Measurements from ENCODE around the gene HDDC3.
"Not testable (repeated sequence)": the region's sequence is repeated elsewhere in the genome, so short reads cannot be mapped to it uniquely, and the experiment has no call there.

The HDDC3 gene

DNA sequence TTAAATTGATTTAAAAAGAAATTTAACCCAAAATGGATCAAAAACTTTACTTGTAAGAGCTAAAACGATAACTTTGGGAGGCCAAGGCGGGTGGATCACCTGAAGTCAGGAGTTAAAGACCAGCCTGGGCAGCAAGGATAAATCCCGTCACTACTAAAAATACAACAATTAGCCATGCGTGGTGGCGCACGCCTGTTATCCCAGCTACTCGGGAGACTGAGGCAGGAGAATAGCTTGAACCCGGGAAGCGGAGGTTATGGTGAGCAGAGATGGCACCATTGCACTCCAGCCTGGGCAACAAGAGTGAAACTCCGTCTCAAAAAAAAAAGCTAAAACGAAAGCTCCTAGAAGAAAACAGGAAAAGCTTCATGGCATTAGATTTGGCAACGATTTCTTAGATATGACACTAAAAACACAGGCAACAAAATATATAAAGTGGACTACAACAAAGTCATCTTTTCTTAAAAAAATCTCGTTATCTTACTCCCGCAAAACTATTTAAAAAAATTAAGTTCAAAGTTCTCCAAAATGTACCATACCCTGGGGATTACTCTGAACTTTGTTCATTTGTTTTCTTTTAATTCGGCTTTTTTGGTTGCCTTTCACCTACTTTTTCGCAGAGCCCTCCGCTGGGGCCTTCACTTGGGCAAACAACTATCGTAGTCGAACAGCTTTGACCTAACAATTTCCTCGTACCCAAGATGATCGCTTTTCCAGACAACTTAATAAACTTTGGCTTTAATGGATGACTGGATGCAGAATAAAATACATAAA lies 2.9 kb downstream of the HDDC3 start:
- no peak for DNase-seq

DNA sequence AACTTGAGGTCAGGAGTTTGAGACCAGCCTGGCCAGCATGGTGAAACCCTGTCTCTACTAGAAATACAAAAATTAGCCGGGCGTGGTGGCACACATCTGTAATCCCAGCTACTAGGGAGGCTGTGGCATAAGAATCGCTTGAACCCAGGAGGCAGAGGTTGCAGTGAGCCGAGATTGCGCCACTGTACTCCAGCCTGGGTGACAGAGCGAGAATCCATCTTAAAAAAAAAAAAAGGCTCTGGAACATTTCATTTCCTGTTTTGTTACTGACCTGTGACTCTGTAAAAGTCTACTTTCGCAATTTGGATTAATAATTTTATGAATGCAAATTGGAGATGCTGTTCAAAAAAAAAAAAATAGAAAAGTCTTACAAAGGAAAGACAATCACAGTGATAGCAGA lies 4.2 kb downstream of the HDDC3 start:
- not testable (repeated sequence) for DNase-seq

- DNase-seq, result not testable (repeated sequence)
These were observed 5.6 kb downstream of the HDDC3 start for GRCh38 chr15:90926766-90927165.

GRCh38 chr15:90924375-90924774 lies 8.0 kb downstream of the HDDC3 start:
- no peak for DNase-seq

GRCh38 chr15:90922712-90923322 lies 9.5 kb downstream of the HDDC3 start:
- not testable (repeated sequence) for DNase-seq

- DNase-seq, result no peak
These were observed 10.5 kb downstream of the HDDC3 start for GRCh38 chr15:90921887-90922286.

DNA sequence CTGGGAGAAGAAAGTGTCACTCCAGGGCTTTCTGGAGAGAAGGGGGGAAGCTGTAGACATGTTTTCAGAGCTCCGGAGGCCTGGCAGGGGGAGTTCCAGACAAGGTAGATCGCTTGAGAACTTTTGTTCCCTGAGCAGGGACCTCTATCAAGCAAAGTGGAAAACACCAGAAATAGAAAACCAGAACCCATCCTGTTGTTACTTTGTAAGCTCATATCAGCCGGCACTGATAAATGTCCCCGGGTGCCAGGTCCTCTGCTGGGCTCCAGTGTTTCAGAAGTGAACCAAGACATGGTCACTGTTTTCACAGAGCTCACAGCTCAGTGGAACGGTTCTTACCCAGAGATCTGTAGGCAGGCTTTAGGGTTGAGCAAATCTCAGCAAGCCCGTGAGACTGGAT lies 13.5 kb downstream of the HDDC3 start:
- DNase-seq, result no peak

DNA sequence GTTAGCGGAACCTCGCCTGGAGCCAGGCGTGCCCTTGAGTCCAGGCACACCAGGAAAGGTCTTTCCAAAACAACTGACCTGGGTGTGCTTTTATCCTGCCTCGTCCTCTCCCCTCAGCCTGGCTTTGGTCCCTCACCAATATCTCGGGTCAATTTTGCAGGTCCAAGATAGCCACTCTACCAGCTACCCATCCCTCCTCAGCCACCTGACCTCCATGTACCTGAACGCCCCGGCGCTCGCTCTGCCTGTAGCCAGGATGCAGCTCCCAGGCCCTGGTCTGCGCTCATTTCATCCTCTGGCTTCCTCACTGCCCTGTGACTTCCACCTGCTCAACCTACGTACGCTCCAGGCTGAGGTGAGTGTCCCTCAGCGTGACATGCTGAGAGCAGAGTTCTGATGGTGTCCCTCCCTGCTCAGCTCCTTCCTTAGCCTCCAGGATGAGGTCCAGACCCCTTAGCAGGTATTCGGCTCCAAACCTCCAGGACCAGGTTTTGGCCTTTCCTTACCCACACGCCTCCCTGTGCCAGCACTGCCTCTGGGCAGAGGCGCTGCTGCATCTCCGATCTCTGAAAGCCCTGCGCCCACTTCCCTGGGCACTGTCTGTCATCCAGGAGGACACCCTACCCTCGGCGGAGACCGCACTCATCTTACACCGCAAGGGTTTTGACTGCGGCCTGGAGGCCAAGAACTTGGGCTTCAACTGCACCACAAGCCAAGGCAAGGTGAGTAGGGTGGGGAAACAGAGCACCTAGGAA lies 14.1 kb downstream of the HDDC3 start:
- no peak for DNase-seq

GRCh38 chr15:90917569-90917968 lies 14.8 kb downstream of the HDDC3 start:
- no peak for DNase-seq

- DNase-seq, result no peak
These were observed 15.9 kb downstream of the HDDC3 start for GRCh38 chr15:90916461-90916860.

GRCh38 chr15:90915808-90916440 lies 16.4 kb downstream of the HDDC3 start:
- no peak for DNase-seq

DNA sequence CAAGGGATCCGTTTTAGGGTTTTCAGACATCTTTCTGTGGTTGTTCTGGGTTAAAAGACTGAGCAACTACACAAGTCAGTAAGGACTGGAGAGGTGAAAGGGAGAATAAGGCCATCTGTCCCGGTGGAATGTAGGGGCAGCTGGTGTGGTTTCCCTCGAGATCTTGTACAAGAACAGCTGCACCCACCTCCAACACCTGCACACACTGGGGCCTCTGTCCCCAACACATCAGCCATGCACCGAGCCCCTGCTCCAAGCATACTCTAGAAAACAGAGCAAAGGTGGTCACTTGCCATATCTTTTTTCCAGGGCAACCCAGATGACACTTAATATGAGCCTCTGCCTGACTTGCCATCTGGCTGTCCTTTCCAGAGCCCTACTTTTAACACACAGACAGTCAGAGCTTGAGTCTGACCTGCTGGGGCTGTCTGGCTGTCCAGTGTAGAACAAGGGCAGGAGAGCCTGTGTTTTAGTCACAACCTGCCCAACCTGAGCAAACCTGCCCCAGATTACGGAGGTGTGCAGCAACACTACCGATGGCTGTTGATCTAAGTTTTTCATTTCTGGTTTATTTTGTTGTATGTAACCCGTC lies 17.0 kb downstream of the HDDC3 start:
- no peak for DNase-seq

DNA sequence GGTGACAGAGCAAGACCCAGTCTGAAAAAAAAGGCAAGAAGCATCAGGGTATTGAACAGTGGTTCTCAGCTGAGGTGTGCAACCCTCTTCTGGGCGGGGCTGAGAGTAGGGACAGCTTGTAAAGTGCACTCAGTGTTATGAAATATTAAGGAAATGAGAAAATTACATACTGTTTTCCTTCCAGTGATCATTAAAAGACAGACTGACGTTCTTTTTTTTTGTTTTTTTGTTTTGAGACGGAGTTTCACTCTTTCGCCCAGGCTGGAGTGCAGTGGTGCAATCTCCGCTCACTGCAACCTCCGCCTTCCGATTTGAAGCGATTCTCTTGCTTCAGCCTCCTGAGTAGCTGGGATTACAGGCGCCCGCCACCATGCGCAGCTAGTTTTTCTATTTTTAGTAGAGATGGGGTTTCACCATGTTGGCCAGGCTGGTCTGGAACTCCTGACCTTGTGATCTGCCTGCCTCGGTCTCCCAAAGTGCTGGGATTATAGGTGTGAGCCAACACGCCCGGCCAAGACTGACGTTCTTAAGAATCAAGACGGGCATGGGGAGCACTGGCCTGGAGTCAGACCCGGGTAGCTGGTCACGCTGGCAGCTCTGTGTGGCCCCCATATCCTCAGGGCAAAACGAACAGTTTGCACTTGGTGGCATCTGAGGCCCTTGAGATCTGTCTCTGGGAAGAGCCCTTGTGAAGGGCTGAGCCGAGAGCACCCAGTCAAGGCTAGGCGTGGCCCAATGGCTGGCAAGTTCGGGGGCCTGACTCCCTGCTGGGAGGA lies 17.9 kb downstream of the HDDC3 start:
- DNase-seq, result no peak

DNA sequence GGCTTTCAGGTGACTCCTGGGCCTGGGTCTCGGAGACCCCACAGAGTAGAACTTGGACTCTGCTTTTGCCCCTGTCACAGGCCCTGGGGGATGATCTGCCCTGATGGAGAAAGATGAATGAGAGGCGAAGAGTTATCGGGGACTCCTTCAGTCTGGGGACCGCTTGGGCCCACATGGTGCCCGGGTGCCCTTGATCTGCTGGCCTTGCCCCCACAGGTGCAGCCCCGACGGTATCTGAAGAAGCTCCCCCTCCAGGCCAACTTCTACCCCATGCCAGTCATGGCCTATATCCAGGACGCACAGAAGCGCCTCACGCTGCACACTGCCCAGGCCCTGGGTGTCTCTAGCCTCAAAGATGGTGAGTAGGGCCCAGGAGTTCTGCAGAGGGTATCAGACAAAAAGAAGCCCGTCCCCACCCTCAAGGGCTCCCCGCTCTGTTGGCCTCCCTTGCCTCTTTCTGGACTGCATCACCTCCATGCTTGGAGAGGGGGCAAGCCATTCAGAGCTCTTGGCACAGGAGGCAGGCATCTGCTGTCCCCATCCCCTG lies 18.9 kb downstream of the HDDC3 start:
- no peak for DNase-seq

DNA sequence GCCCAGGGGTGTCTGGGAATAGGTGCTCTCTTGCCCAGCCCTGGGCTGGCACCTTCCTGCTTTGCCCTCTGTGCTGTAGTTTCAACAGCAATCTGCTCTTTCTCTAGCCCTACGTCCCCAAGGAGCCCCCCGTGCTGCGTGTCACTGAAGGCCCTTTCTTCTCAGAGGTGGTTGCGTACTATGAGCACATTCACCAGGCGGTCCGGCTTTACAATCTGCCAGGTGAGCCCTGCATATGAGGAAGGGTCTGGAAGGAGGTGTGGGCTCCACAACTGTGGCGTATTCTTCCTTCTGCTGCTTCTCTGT lies 19.6 kb downstream of the HDDC3 start:
- no peak for DNase-seq

- DNase-seq, result no peak
These were observed 20.2 kb downstream of the HDDC3 start for GRCh38 chr15:90911906-90912769.

DNA sequence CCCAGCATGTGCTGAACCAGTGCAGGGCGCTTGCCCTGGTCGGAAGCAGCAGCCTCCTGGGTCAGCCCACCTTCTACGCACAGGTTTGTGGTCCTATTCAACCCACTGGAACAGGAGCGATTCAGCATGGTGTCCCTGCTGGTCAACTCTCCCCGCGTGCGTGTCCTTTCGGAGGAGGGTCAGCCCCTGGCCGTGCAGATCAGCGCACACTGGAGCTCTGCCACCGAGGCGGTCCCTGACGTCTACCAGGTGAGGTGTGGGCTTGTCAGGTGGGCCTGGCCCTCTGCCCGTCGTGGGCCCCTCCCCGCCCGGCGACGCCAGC lies 21.1 kb downstream of the HDDC3 start:
- DNase-seq, result no peak

- DNase-seq, result no peak
These were observed 21.7 kb downstream of the HDDC3 start for GRCh38 chr15:90910441-90911301.

DNA sequence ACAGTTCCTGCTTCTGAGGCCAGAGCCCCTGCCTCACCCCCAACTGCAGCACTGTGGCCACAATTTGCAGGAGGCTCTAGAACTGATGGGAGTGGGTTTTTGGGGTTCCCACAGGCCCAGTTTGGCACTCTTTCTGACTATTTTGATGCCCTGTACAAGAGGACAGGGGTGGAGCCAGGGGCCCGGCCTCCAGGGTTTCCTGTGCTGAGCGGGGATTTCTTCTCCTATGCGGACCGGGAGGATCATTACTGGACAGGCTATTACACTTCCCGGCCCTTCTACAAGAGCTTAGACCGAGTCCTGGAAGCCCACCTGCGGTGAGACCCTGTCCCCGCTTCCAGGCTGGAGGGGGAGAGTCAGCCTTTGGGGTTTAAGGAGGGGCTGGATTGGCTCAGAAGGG lies 22.4 kb downstream of the HDDC3 start:
- DNase-seq, result no peak

GRCh38 chr15:90909449-90909848 lies 22.9 kb downstream of the HDDC3 start:
- DNase-seq, result not testable (repeated sequence)
